CD14-positive monocyte (primary cell): ENCODE data around the gene SIRPB2. TPM values are rescaled to one million over a fixed set of nuclear protein-coding genes. Genes with fewer than 3 reads are reported as not detected.
A peak's percentile ranks its signal among the peaks of the same experiment; 100 is the strongest.

Experiments used
- DNase-seq, 3 donors: peaks; one replicate each; pipeline ENCODE4 v3.0.0-alpha.2; 2011 to 2022
- H2AFZ ChIP-seq: 2 replicates; pipeline ENCODE4 v1.6.0; 2012; ENCODE audit warnings: mild to moderate bottlenecking, low read depth, low read length, inconsistent platforms; ENCODE audit not compliant: insufficient read depth, poor library complexity, severe bottlenecking
- H3K27ac ChIP-seq, 2 donors: 1 replicate in 1 of 2; 2 replicates in 1 of 2; pipeline ENCODE4 v1.5.1; 2012 to 2013; ENCODE audit warnings: low read length in 2 of 2, control low read depth in 1 of 2, inconsistent platforms in 1 of 2, low read depth in 1 of 2, mild to moderate bottlenecking in 1 of 2
- H3K27me3 ChIP-seq, 2 donors: one replicate each; pipeline versions ENCODE4 v1.6.0 to v1.6.1; 2011 to 2013; ENCODE audit warnings: low read length in 2 of 2; ENCODE audit not compliant: control insufficient read depth in 2 of 2, insufficient read depth in 2 of 2
- H3K36me3 ChIP-seq, 2 donors: replicated peaks in 1 of 2; 1 replicate in 1 of 2; 2 replicates in 1 of 2; pipeline versions ENCODE4 v1.5.1 to v1.6.1; 2012 to 2013; ENCODE audit warnings: low read length in 2 of 2, control low read depth in 1 of 2, inconsistent platforms in 1 of 2, mild to moderate bottlenecking in 1 of 2; ENCODE audit not compliant: insufficient read depth in 2 of 2, control insufficient read depth in 1 of 2
- H3K4me1 ChIP-seq, 2 donors: 1 replicate in 1 of 2; 2 replicates in 1 of 2; pipeline versions ENCODE4 v1.5.1 to v1.6.1; 2012 to 2013; ENCODE audit warnings: low read length in 2 of 2, control low read depth in 1 of 2, inconsistent platforms in 1 of 2, mild to moderate bottlenecking in 1 of 2, moderate library complexity in 1 of 2; ENCODE audit not compliant: insufficient read depth in 2 of 2, control insufficient read depth in 1 of 2
- H3K4me2 ChIP-seq: replicated peaks from 2 replicates; pipeline ENCODE3; 2012; ENCODE audit warnings: low read length, moderate library complexity, mild to moderate bottlenecking; ENCODE audit not compliant: poor library complexity, severe bottlenecking; ENCODE audit errors: extremely low read depth
- H3K4me3 ChIP-seq, 3 experiments: fragments of 200-600 bp in 1 of 3; sonication (generic) in 1 of 3; replicated peaks in 1 of 3; 1 replicate in 2 of 3; 2 replicates in 1 of 3; pipeline ENCODE4 v1.5.1; 2011 to 2013; ENCODE audit warnings: low read length in 3 of 3, mild to moderate bottlenecking in 3 of 3, control low read depth in 2 of 3, low read depth in 2 of 3, inconsistent platforms in 1 of 3, moderate library complexity in 1 of 3
- H3K79me2 ChIP-seq: 2 replicates; pipeline ENCODE4 v1.6.0; 2012; ENCODE audit warnings: mild to moderate bottlenecking, control low read depth, inconsistent platforms, low read length, moderate library complexity; ENCODE audit not compliant: insufficient read depth
- H3K9ac ChIP-seq: 2 replicates; pipeline ENCODE4 v1.6.0; 2017; ENCODE audit warnings: low read length, mild to moderate bottlenecking; ENCODE audit not compliant: insufficient read depth, poor library complexity, severe bottlenecking
- H3K9me3 ChIP-seq, 2 donors: replicated peaks in 1 of 2; 1 replicate in 1 of 2; 2 replicates in 1 of 2; pipeline versions ENCODE4 v1.5.1 to v1.6.1; 2012 to 2013; ENCODE audit warnings: low read length in 2 of 2, control low read depth in 1 of 2; ENCODE audit not compliant: control insufficient read depth in 1 of 2, insufficient read depth in 1 of 2
- H4K20me1 ChIP-seq: 2 replicates; pipeline ENCODE4 v1.6.0; 2012; ENCODE audit warnings: mild to moderate bottlenecking, low read length, control low read depth, moderate library complexity; ENCODE audit not compliant: insufficient read depth
- H3K27ac Mint-ChIP-seq, 7 donors: one replicate each; pipeline ENCODE4 v1.8.0; 2020; ENCODE audit warnings: mild to moderate bottlenecking in 7 of 7, mixed read lengths in 7 of 7, moderate library complexity in 6 of 7, inconsistent platforms in 2 of 7
- H3K27me3 Mint-ChIP-seq, 3 donors: one replicate each; pipeline ENCODE4 v1.8.0; 2021 to 2022; ENCODE audit warnings: low read depth in 3 of 3, mild to moderate bottlenecking in 3 of 3, mixed read lengths in 3 of 3, moderate library complexity in 3 of 3, inconsistent platforms in 1 of 3
- H3K36me3 Mint-ChIP-seq, 2 donors: one replicate each; pipeline ENCODE4 v1.8.0; 2020; ENCODE audit warnings: mixed read lengths in 2 of 2, inconsistent platforms in 1 of 2, mild to moderate bottlenecking in 1 of 2
- H3K4me1 Mint-ChIP-seq: one replicate; pipeline ENCODE4 v1.8.0; 2020; ENCODE audit warnings: mild to moderate bottlenecking, mixed read lengths
- H3K4me3 Mint-ChIP-seq, 2 donors: one replicate each; pipeline ENCODE4 v1.8.0; 2020; ENCODE audit warnings: mild to moderate bottlenecking in 2 of 2, mixed read lengths in 2 of 2, moderate library complexity in 1 of 2
- H3K9me3 Mint-ChIP-seq, 7 donors: one replicate each; pipeline ENCODE4 v1.8.0; 2020 to 2022; ENCODE audit warnings: mixed read lengths in 7 of 7, mild to moderate bottlenecking in 6 of 7, moderate library complexity in 6 of 7, inconsistent platforms in 2 of 7
- CTCF ChIP-seq: fragments of 200-600 bp; IDR thresholded peaks from one replicate; pipeline ENCODE4 v1.8.0; 2022; ENCODE audit warnings: antibody characterized with exemption, mild to moderate bottlenecking
- WGBS: methylation state at CpG from one replicate; pipeline ENCODE4 v1.1.5; 2013; ENCODE audit warnings: missing lambda C conversion rate; ENCODE audit not compliant: insufficient coverage; 5-methylcytosine and 5-hydroxymethylcytosine counted together
- intact Hi-C, 2 donors: fragments of 100-400 bp; cut with micrococcal nuclease; formaldehyde crosslinking; loops; one replicate each; pipeline versions ENCODE4 v1.15.0 to v1.15.1; 2023
- polyA plus RNA-seq, 3 donors: library from polyadenylated mRNA; depleted of rRNA in 1 of 3; unstranded in 2 of 3; stranded (reverse) in 1 of 3; fragments of 300-500 nt in 2 of 3; fragments of >200 nt in 1 of 3; fragmentation: Illumina TruSeq in 2 of 3; gene quantifications; 1 replicate in 2 of 3; 2 replicates in 1 of 3; pipeline ENCODE4 v1.2.3, GENCODE V29; 2012 to 2021

Gene SIRPB2
- polyA plus RNA-seq, 3 donors = 81.5 to 174 (median 92.8) TPM

- Histone ChIP-seq H3K27me3 (no peaks in the 10 kb centered on the region), H3K4me3 (peak within 1 kb of the TSS; percentile 54 to 87 (median 85)), H2AFZ (peak within 1 kb of the TSS; percentile 84), H4K20me1 (peaks cover 83% of the 10 kb centered on the region), H3K4me1 (peaks cover 70 to 83% of the 10 kb centered on the region in 2 donors), H3K27ac (peak within 1 kb of the TSS; percentile 74 to 97), H3K9ac (peak within 1 kb of the TSS; percentile 89), H3K4me2 (peak within 1 kb of the TSS; percentile 90), H3K9me3 (no peaks in the 10 kb centered on the region), H3K79me2 (peaks cover 66% of the 10 kb centered on the region), H3K36me3 (peaks cover 24 to 72% of the 10 kb centered on the region in 2 donors)
- no peaks in the 10 kb centered on the region for H3K9me3 Mint-ChIP-seq
- H3K4me1 Mint-ChIP-seq = peaks cover 74% of the 10 kb centered on the region
- peaks cover 0 to 2% (median 0%) of the 10 kb centered on the region in 3 donors for H3K27me3 Mint-ChIP-seq
- peaks cover 46 to 61% of the 10 kb centered on the region in 2 donors for H3K36me3 Mint-ChIP-seq
- peak within 1 kb of the TSS; percentile 96 to 100 (median 99) for H3K27ac Mint-ChIP-seq
- peak; percentile 100 for TF ChIP-seq CTCF
- peak within 1 kb of the TSS; percentile 87 to 91 for H3K4me3 Mint-ChIP-seq
- DNase-seq = peak; percentile 90 to 94 (median 93)
- intact Hi-C loops = loop anchor here in 1 of 2 donors (5.0 kb wide), 2 partner anchors 36 to 349 kb away; partner anchors contain the start of gene PSMF1
- under 1% methylated on average over 102 of the region's 104 CpGs for WGBS
Observed at GRCh38 chr20:1466211-1467081, 24.8 kb downstream of the SIRPB2 start, which contains the start of gene NSFL1C. TSS of gene NSFL1C (minus strand) at chr20:1466849. CDS start at chr20:1466824, 25 bp downstream.

- H3K27me3 Mint-ChIP-seq = peaks cover 0 to 2% (median 0%) of the 10 kb centered on the region in 3 donors
- no peak for TF ChIP-seq CTCF
- intact Hi-C loops = loop anchor here in 1 of 2 donors (5.0 kb wide), 2 partner anchors 37 to 348 kb away; partner anchors contain the start of gene PSMF1
- WGBS = 49% methylated on average over 8 of the region's 12 CpGs
- peak overlapping the region; percentile 82 to 100 (median 97) for H3K27ac Mint-ChIP-seq
- H3K27ac ChIP-seq = peak overlapping the region; percentile 73 to 97
- peak overlapping the region; percentile 87 to 91 for H3K4me3 Mint-ChIP-seq
- DNase-seq = no peak
- H3K4me3 ChIP-seq = peak overlapping the region; percentile 54 to 87 (median 85)
- H4K20me1 ChIP-seq = peaks cover 83% of the 10 kb centered on the region
- H3K4me1 Mint-ChIP-seq = peaks cover 69% of the 10 kb centered on the region
- peaks cover 24 to 72% of the 10 kb centered on the region in 2 donors for H3K36me3 ChIP-seq
- H2AFZ ChIP-seq = peak overlapping the region; percentile 84
- H3K9me3 Mint-ChIP-seq = no peaks in the 10 kb centered on the region
- peak overlapping the region; percentile 89 for H3K9ac ChIP-seq
- peak overlapping the region; percentile 90 for H3K4me2 ChIP-seq
- peaks cover 65% of the 10 kb centered on the region for H3K79me2 ChIP-seq
- peaks cover 65 to 75% of the 10 kb centered on the region in 2 donors for H3K4me1 ChIP-seq
- H3K9me3 ChIP-seq = no peaks in the 10 kb centered on the region
- H3K27me3 ChIP-seq = no peaks in the 10 kb centered on the region
- peaks cover 45 to 61% of the 10 kb centered on the region in 2 donors for H3K36me3 Mint-ChIP-seq
Observed at GRCh38 chr20:1465470-1466210, 25.6 kb downstream of the SIRPB2 start.
